HCT116 (cell line): ENCODE results near the gene PCK2. TPM values are rescaled to one million over a fixed set of nuclear protein-coding genes. Genes with fewer than 3 reads are reported as not detected.

ENCODE experiments used
- ATAC-seq: fragments of 200-7000 bp; cut with Tn5 transposase; 2 replicates; pipeline ENCODE4 v1.9.1; 2020; ENCODE audit warnings: mild to moderate bottlenecking, moderate library complexity
- BruUV-seq: library from RNA; stranded (reverse); fragments of 400-500 nt; replicated peaks from 2 replicates; lab custom pipeline; 2021; lab: Mats Ljungman, UMichigan
- CTCF ChIA-PET: fragments of 300-600 bp; sonication (Branson Sonifier 250); formaldehyde crosslinking; loops from one replicate; lab custom pipeline; 2021; ENCODE audit warnings: antibody characterized with exemption; lab: Charles Lee
- POLR2A ChIA-PET: fragments of 300-600, 350-600 bp; sonication (Branson Sonifier 250); formaldehyde crosslinking; loops from one replicate; lab custom pipeline; 2021; ENCODE audit warnings: antibody characterized with exemption; lab: Charles Lee
- RAD21 ChIA-PET, 2 experiments: fragments of 300-600 bp; sonication (Branson Sonifier 250); formaldehyde crosslinking; loops; one replicate each; lab custom pipeline; 2023; ENCODE audit warnings: low total read pairs in 2 of 2; ENCODE audit not compliant: uncharacterized antibody in 2 of 2, unreplicated experiment in 2 of 2, low non-redundant PET in 1 of 2; lab: Charles Lee
- DNase-seq: peaks from one replicate; pipeline ENCODE4 v3.0.0-alpha.2; 2010; ENCODE audit warnings: low read depth, low spot score
- H2AFZ ChIP-seq: fragments of 200-600 bp; shearing (Covaris generic), sonication (generic); 2 replicates; pipeline ENCODE4 v1.6.1; 2017; ENCODE audit warnings: low read depth, mixed run types, mixed read lengths, antibody characterized with exemption, low read length; ENCODE audit not compliant: poor library complexity, severe bottlenecking
- H3K27ac ChIP-seq: 2 replicates; pipeline ENCODE4 v1.5.1; 2012; ENCODE audit warnings: low read depth, low read length
- H3K27me3 ChIP-seq: fragments of 200-600 bp; sonication (generic); 2 replicates; pipeline ENCODE4 v1.6.1; 2016; ENCODE audit warnings: mixed run types, low read length, mixed read lengths; ENCODE audit not compliant: insufficient read depth
- H3K36me3 ChIP-seq, 2 experiments: fragments of 200-500 bp in 1 of 2; fragments of 200-600 bp in 1 of 2; sonication (Bioruptor generic) in 1 of 2; sonication (generic) in 1 of 2; 2 replicates each; pipeline versions ENCODE4 v1.5.1 to v1.6.1; 2014 to 2016; ENCODE audit warnings: low read length in 2 of 2, inconsistent platforms in 1 of 2, mixed read lengths in 1 of 2, mixed run types in 1 of 2; ENCODE audit not compliant: insufficient read depth in 2 of 2, control insufficient read depth in 1 of 2
- H3K4me1 ChIP-seq, 2 experiments: fragments of 200-600 bp in 1 of 2; sonication (generic) in 1 of 2; 2 replicates each; pipeline versions ENCODE4 v1.5.1 to v1.6.1; 2012 to 2017; ENCODE audit warnings: low read length in 2 of 2, inconsistent platforms in 1 of 2, mild to moderate bottlenecking in 1 of 2, mixed read lengths in 1 of 2, mixed run types in 1 of 2, moderate library complexity in 1 of 2; ENCODE audit not compliant: insufficient read depth in 2 of 2, control insufficient read depth in 1 of 2
- H3K4me2 ChIP-seq: fragments of 200-600 bp; sonication (generic); 2 replicates; pipeline ENCODE4 v1.6.1; 2017; ENCODE audit warnings: mixed run types, low read length, mixed read lengths
- H3K4me3 ChIP-seq, 2 experiments: fragments of 200-600 bp in 1 of 2; sonication (generic) in 1 of 2; replicated peaks in 1 of 2; 2 replicates each; pipeline ENCODE4 v1.5.1; 2011 to 2016; ENCODE audit warnings: low read length in 2 of 2, control low read depth in 1 of 2, low read depth in 1 of 2, mild to moderate bottlenecking in 1 of 2, mixed read lengths in 1 of 2, mixed run types in 1 of 2
- H3K79me2 ChIP-seq: fragments of 200-600 bp; sonication (generic); 2 replicates; pipeline ENCODE4 v1.6.1; 2017; ENCODE audit warnings: mild to moderate bottlenecking, mixed run types, low read length, moderate library complexity, mixed read lengths; ENCODE audit not compliant: insufficient read depth
- H3K9ac ChIP-seq: fragments of 200-600 bp; sonication (generic); 2 replicates; pipeline ENCODE4 v1.6.1; 2016; ENCODE audit warnings: low read length, mixed read lengths
- H3K9me2 ChIP-seq: fragments of 200-600 bp; sonication (generic), shearing (Covaris generic); 2 replicates; pipeline ENCODE4 v1.6.1; 2017; ENCODE audit warnings: mixed run types, mild to moderate bottlenecking, moderate library complexity; ENCODE audit not compliant: insufficient read depth
- H3K9me3 ChIP-seq, 2 experiments: fragments of 200-500 bp in 1 of 2; fragments of 200-600 bp in 1 of 2; sonication (Bioruptor generic) in 1 of 2; sonication (generic) in 1 of 2; 2 replicates each; pipeline ENCODE4 v1.6.1; 2014 to 2017; ENCODE audit warnings: low read length in 2 of 2, mixed read lengths in 2 of 2, inconsistent platforms in 1 of 2, low read depth in 1 of 2, mild to moderate bottlenecking in 1 of 2, mixed run types in 1 of 2, moderate library complexity in 1 of 2; ENCODE audit not compliant: control insufficient read depth in 1 of 2, insufficient read depth in 1 of 2
- H4K20me1 ChIP-seq: fragments of 200-600 bp; sonication (generic), shearing (Covaris generic); 2 replicates; pipeline ENCODE4 v1.6.1; 2017; ENCODE audit warnings: mixed run types, mild to moderate bottlenecking, moderate library complexity; ENCODE audit not compliant: insufficient read depth
- ATF3 ChIP-seq: IDR thresholded peaks from 2 replicates; pipeline ENCODE4 v1.6.1; 2012
- CEBPB ChIP-seq: IDR thresholded peaks from 2 replicates; pipeline ENCODE4 v1.6.1; 2012; ENCODE audit warnings: low read depth
- EGR1 ChIP-seq: IDR thresholded peaks from 2 replicates; pipeline ENCODE4 v1.6.1; 2012; ENCODE audit warnings: low read depth
- EZH2phosphoT487 ChIP-seq: fragments of 200-600 bp; IDR thresholded peaks from 2 replicates; pipeline ENCODE4 v1.6.1; 2018; ENCODE audit warnings: antibody characterized with exemption, borderline replicate concordance
- FOSL1 ChIP-seq: IDR thresholded peaks from 2 replicates; pipeline ENCODE4 v1.6.1; 2012; ENCODE audit warnings: low read depth
- JUND ChIP-seq: IDR thresholded peaks from 2 replicates; pipeline ENCODE4 v1.6.1; 2012
- MAX ChIP-seq: IDR thresholded peaks from 2 replicates; pipeline ENCODE4 v1.6.1; 2012
- POLR2A ChIP-seq: IDR thresholded peaks from 2 replicates; pipeline ENCODE4 v1.7.0; 2011; ENCODE audit warnings: borderline replicate concordance; ENCODE audit not compliant: insufficient read depth, insufficient read length; ENCODE audit errors: extremely low read depth
- POLR2AphosphoS5 ChIP-seq: IDR thresholded peaks from 2 replicates; pipeline ENCODE4 v1.6.1; 2011; ENCODE audit warnings: mild to moderate bottlenecking, low read depth, low read length, moderate library complexity
- RAD21 ChIP-seq: IDR thresholded peaks from 2 replicates; pipeline ENCODE4 v1.6.1; 2012; ENCODE audit warnings: low read depth, mild to moderate bottlenecking
- REST ChIP-seq: IDR thresholded peaks from 2 replicates; pipeline ENCODE4 v1.6.1; 2012; ENCODE audit warnings: low read depth
- SP1 ChIP-seq: IDR thresholded peaks from 2 replicates; pipeline ENCODE4 v1.6.1; 2012; ENCODE audit warnings: low read depth
- SRF ChIP-seq: IDR thresholded peaks from 2 replicates; pipeline ENCODE4 v1.6.1; 2012; ENCODE audit warnings: low read depth
- TCF7L2 ChIP-seq: IDR thresholded peaks from 2 replicates; pipeline ENCODE4 v1.7.0; 2011; ENCODE audit warnings: borderline replicate concordance, inconsistent platforms; ENCODE audit not compliant: insufficient read depth, insufficient read length; ENCODE audit errors: extremely low read depth
- ZFX ChIP-seq: fragments of 450-650 bp; IDR thresholded peaks from 2 replicates; pipeline ENCODE4 v1.6.1; 2017
- ZNF274 ChIP-seq: fragments of 200-500 bp; sonication (Bioruptor generic); IDR thresholded peaks from 2 replicates; pipeline ENCODE4 v1.6.1; 2014; ENCODE audit warnings: mild to moderate bottlenecking, low read depth, low read length, inconsistent platforms
- intact Hi-C: fragments of 100-400 bp; cut with micrococcal nuclease; formaldehyde crosslinking; loops from 2 replicates; pipeline ENCODE4 v1.10.0; 2022
- total RNA-seq: library from RNA; stranded (reverse); gene quantifications from one replicate; pipeline ENCODE4 v1.2.1, GENCODE V29; 2021; ENCODE audit not compliant: unreplicated experiment
- TF ChIP-seq, protein P1 (sequence below), 3 experiments: fragments of 200-600 bp in 1 of 3; sonication (generic) in 1 of 3; IDR thresholded peaks in 2 of 3; conservative IDR thresholded peaks in 1 of 3; 2 replicates each; pipeline ENCODE4 v1.5.1; 2012 to 2017; ENCODE audit warnings: low read depth in 2 of 3, low read length in 2 of 3, antibody characterized with exemption in 1 of 3, borderline replicate concordance in 1 of 3, control low read depth in 1 of 3, mild to moderate bottlenecking in 1 of 3, mixed read lengths in 1 of 3, mixed run types in 1 of 3, moderate library complexity in 1 of 3; ENCODE audit not compliant: insufficient read depth in 1 of 3

Gene PCK2
- total RNA-seq, 1 experiment from 2014 or later = 94.1 TPM

DNA sequence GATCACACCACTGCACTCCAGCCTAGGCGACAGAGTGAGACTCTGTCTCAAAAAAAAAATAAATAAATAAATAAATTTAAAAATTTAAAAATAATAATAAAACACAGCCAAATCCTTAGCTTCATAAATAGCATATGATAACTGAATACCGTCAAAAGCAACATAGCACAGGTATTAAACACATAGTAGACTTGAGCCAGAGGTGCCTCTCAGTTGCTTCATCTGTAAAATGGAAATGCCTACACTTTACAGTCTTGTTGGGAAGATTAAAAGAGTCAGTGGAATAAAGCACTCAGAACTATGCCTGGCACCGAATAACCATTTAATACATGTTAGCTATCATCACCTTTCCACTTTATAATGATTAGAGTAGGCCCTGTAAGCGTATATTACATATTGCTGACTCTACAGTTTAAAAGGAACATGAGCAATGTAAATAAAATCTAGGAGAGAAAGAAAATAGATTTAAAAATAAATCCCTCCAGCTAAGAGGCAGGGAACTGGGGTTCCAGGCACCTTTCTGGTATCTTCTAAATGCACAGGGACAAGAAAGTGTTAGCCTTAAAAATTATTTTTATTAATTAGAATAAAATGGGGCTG lies 12.7 kb downstream of the PCK2 start:
- DNase-seq (no peak), ATAC-seq (no peak)
- RAD21 ChIA-PET = interaction anchor here (1.0 to 1.5 kb wide), 2 partner anchors 9 to 49 kb away, joined by 3 to 4 read pairs; no protein-coding TSS in a partner anchor
- no peaks in the 10 kb centered on the region for H3K79me2 ChIP-seq
- no peak for TF ChIP-seq POLR2A
- TF ChIP-seq SP1 = no peak
- no peak for TF ChIP-seq ZNF274
- no peak for TF ChIP-seq SRF
- TF ChIP-seq, protein P1, sequence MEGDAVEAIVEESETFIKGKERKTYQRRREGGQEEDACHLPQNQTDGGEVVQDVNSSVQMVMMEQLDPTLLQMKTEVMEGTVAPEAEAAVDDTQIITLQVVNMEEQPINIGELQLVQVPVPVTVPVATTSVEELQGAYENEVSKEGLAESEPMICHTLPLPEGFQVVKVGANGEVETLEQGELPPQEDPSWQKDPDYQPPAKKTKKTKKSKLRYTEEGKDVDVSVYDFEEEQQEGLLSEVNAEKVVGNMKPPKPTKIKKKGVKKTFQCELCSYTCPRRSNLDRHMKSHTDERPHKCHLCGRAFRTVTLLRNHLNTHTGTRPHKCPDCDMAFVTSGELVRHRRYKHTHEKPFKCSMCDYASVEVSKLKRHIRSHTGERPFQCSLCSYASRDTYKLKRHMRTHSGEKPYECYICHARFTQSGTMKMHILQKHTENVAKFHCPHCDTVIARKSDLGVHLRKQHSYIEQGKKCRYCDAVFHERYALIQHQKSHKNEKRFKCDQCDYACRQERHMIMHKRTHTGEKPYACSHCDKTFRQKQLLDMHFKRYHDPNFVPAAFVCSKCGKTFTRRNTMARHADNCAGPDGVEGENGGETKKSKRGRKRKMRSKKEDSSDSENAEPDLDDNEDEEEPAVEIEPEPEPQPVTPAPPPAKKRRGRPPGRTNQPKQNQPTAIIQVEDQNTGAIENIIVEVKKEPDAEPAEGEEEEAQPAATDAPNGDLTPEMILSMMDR (IDR thresholded peaks at IDR 0.05 in 2 of 3, conservative IDR thresholded peaks at IDR 0.05 in 1 of 3; ENCODE audit: borderline replicate concordance in 1 of 3, insufficient read depth in 1 of 3, low read depth in 2 of 3, low read length in 2 of 3) = no peak
- no peak for TF ChIP-seq REST
- TF ChIP-seq RAD21 = no peak
- no peak for TF ChIP-seq JUND
- TF ChIP-seq POLR2AphosphoS5 = no peak
- no peak for TF ChIP-seq EZH2phosphoT487
- TF ChIP-seq TCF7L2 = no peak
- TF ChIP-seq EGR1 = no peak
- no peak for TF ChIP-seq CEBPB
- no peak for TF ChIP-seq FOSL1
- no peak for TF ChIP-seq ATF3
- TF ChIP-seq ZFX = no peak
- no peak for TF ChIP-seq MAX
- TF ChIP-seq, all 23 proteins: peak for 0
- peaks cover 0 to 5% of the 10 kb centered on the region in 2 experiments; a peak in 1 of 4 replicates for H3K9me3 ChIP-seq
- no peak overlapping the region for H3K4me2 ChIP-seq
- H2AFZ ChIP-seq = no peak overlapping the region
- H3K4me3 ChIP-seq = no peak overlapping the region
- H3K9ac ChIP-seq = no peak overlapping the region
- intact Hi-C loops = no loop called here
- no peaks in the 10 kb centered on the region for H3K9me2 ChIP-seq
- BruUV-seq = no TSS peak
- ChIA-PET CTCF (interaction anchor here (0.5 to 5.5 kb wide), 3 partner anchors 14 to 63 kb away, joined by 3 to 116 read pairs (median 73); partner anchors contain the start of gene PCK2), POLR2A (interaction anchor here (1.0 to 3.6 kb wide), 4 partner anchors 9 to 49 kb away, joined by 3 to 20 read pairs (median 8); partner anchors contain the start of gene PCK2)
- H3K4me1 ChIP-seq = peaks cover 2 to 9% of the 10 kb centered on the region in 2 experiments; a peak in 3 of 4 replicates
- H3K36me3 ChIP-seq = no peaks in the 10 kb centered on the region
- H3K27ac ChIP-seq = no peak overlapping the region
- no peaks in the 10 kb centered on the region for H3K27me3 ChIP-seq
- H4K20me1 ChIP-seq = no peaks in the 10 kb centered on the region
